ENCODE results near the gene BCAS4. TPM values are rescaled to one million over a fixed set of nuclear protein-coding genes. Genes with fewer than 3 reads are reported as not detected.
A peak's percentile ranks its signal among the peaks of the same experiment; 100 is the strongest.

BCAS4 gene
- total and polyA plus RNA-seq, 3 donors from 2014 or later = 5.8 to 10.8 (median 7.6) TPM

GRCh38 chr20:50821994-50822393, 27.1 kb downstream of the BCAS4 start:
- WGBS, 2 donors = 85 to 94% methylated on average over 7 of the region's 7 CpGs
- TF ChIP-seq POLR2A (IDR thresholded peaks at IDR 0.05) = no peak
- TF ChIP-seq, protein P1, sequence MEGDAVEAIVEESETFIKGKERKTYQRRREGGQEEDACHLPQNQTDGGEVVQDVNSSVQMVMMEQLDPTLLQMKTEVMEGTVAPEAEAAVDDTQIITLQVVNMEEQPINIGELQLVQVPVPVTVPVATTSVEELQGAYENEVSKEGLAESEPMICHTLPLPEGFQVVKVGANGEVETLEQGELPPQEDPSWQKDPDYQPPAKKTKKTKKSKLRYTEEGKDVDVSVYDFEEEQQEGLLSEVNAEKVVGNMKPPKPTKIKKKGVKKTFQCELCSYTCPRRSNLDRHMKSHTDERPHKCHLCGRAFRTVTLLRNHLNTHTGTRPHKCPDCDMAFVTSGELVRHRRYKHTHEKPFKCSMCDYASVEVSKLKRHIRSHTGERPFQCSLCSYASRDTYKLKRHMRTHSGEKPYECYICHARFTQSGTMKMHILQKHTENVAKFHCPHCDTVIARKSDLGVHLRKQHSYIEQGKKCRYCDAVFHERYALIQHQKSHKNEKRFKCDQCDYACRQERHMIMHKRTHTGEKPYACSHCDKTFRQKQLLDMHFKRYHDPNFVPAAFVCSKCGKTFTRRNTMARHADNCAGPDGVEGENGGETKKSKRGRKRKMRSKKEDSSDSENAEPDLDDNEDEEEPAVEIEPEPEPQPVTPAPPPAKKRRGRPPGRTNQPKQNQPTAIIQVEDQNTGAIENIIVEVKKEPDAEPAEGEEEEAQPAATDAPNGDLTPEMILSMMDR (IDR thresholded peaks at IDR 0.05) = no peak
- no peak for DNase-seq
- Histone ChIP-seq H3K4me3 (no peak overlapping the region), H3K9me3 (no peaks in the 10 kb centered on the region), H3K27ac (no peak overlapping the region), H3K27me3 (no peaks in the 10 kb centered on the region), H3K36me3 (ENCODE audit: low read depth, missing control alignments) (no peaks in the 10 kb centered on the region), H3K4me1 (peaks cover 34% of the 10 kb centered on the region)
- intact Hi-C loops (cut with DNase I; ENCODE audit: low total_unique reads) = no loop called here

DNA sequence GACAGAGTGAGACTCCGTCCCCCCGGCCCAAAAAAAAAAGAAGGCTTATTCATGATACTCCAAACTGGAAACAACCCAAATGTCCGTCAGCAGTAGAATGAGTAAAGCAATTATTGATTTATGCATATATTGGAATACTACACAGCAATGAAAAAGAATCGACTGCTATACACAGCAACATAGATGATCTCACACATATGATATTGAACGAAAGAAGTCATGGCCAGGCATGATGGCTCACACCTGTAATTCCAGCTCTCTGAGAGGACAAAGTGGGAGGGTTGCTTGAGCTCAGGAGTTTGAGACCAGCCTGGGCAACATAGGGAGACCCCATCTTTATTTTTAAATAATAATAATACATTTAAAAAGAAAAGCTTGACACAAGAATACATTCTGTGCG, 28.5 kb downstream of the BCAS4 start:
- Histone ChIP-seq H3K4me3 (no peak overlapping the region), H3K36me3 (ENCODE audit: low read depth, missing control alignments) (no peaks in the 10 kb centered on the region), H3K9me3 (no peaks in the 10 kb centered on the region), H3K27ac (no peak overlapping the region), H3K27me3 (no peaks in the 10 kb centered on the region), H3K4me1 (peaks cover 34% of the 10 kb centered on the region)
- TF ChIP-seq, protein P1 (IDR thresholded peaks at IDR 0.05) = no peak
- no peak for TF ChIP-seq POLR2A (IDR thresholded peaks at IDR 0.05)
- DNase-seq = no peak
- intact Hi-C loops (cut with DNase I; ENCODE audit: low total_unique reads) = no loop called here
- WGBS, 2 donors = 91 to 96% methylated on average over 6 of the region's 6 CpGs

DNA sequence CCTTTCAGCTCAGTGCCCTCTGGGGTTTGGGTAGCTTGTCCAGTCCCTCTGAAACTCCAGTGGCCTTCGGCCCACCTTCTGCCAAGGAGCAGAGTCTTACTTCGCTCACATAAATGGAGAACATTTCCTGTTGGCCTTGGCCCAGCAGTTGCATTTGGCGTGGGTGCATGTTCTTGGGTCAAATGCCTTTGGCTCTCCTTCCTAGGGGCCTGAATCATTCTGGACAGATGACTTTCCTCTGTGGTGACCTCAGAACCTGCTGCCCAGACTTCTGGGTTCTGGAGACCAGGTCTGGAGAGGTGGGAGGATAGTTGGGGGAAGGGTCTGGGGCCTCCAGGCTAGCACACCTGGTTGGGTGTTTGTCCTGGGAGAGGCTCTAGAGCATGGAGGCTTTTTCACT, 29.3 kb downstream of the BCAS4 start:
- TF ChIP-seq POLR2A (IDR thresholded peaks at IDR 0.05) = no peak
- TF ChIP-seq, protein P1 (IDR thresholded peaks at IDR 0.05) = no peak
- intact Hi-C loops (cut with DNase I; ENCODE audit: low total_unique reads) = no loop called here
- Histone ChIP-seq H3K36me3 (ENCODE audit: low read depth, missing control alignments) (no peaks in the 10 kb centered on the region), H3K4me1 (peaks cover 29% of the 10 kb centered on the region), H3K27me3 (no peaks in the 10 kb centered on the region), H3K27ac (peak overlapping the region in 1 of 2 donors; percentile 23), H3K9me3 (no peaks in the 10 kb centered on the region), H3K4me3 (no peak overlapping the region)
- WGBS, 2 donors = 51 to 55% methylated on average over 3 of the region's 3 CpGs
- peak; percentile 46 for DNase-seq

GRCh38 chr20:50826121-50826520, 31.3 kb downstream of the BCAS4 start:
- Histone ChIP-seq H3K9me3 (no peaks in the 10 kb centered on the region), H3K27ac (peak overlapping the region; percentile 6 to 65), H3K27me3 (no peaks in the 10 kb centered on the region), H3K4me3 (no peak overlapping the region), H3K36me3 (ENCODE audit: low read depth, missing control alignments) (no peaks in the 10 kb centered on the region), H3K4me1 (peaks cover 32% of the 10 kb centered on the region)
- intact Hi-C loops (cut with DNase I; ENCODE audit: low total_unique reads) = no loop called here
- DNase-seq = peak; percentile 73
- TF ChIP-seq, protein P1 (IDR thresholded peaks at IDR 0.05) = no peak
- TF ChIP-seq POLR2A (IDR thresholded peaks at IDR 0.05) = no peak
- WGBS, 2 donors = 28 to 42% methylated on average over 2 of the region's 2 CpGs

DNA sequence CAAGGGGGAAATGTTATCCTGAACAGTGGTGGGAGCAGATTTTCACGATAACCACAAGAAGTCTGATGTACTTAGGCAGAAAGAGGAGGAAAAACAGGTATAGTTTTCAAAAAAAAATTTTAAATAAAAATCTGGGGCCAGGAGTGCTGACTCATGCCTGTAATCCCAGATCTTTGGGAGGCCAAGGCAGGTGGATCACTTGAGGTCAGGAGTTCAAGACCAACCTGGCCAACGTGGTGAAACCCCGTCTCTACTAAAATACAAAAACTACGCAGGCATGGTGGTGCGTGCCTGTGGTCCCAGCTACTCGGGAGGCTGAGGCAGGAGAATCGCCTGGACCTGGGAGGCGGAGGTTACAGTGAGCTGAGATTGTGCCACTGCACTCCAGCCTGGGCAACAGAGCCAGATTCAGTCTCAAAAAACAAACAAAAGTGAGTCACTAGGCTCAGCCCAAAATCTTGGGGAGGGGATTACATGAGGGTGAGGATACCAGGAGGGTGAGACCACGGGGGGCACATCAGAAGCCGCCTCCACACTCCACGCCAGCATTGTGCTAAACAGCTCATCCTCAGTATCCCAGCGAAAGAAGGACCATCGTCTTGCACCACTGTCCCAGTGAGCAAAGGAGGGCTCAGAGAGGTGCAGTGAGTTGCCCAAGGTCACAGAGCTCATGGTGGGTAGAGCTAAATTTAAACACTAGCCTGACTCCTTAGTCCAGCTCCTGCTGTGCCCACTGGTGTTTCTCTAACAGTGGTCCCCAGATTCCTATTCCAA, 33.7 kb downstream of the BCAS4 start:
- WGBS, 2 donors = 87 to 93% methylated on average over 11 to 13 of the region's 13 CpGs
- no peak for DNase-seq
- TF ChIP-seq POLR2A (IDR thresholded peaks at IDR 0.05) = no peak
- TF ChIP-seq, protein P1 (IDR thresholded peaks at IDR 0.05) = no peak
- Histone ChIP-seq H3K9me3 (no peaks in the 10 kb centered on the region), H3K36me3 (ENCODE audit: low read depth, missing control alignments) (no peaks in the 10 kb centered on the region), H3K27me3 (no peaks in the 10 kb centered on the region), H3K4me3 (no peak overlapping the region), H3K4me1 (peaks cover 32% of the 10 kb centered on the region), H3K27ac (no peak overlapping the region)
- intact Hi-C loops (cut with DNase I; ENCODE audit: low total_unique reads) = no loop called here
